Neutrophil (primary cell): ENCODE data around the gene ZNF223.

ENCODE experiments used
- H3K27ac ChIP-seq: fragments of 200-600 bp; sonication (generic); 2 replicates; pipeline ENCODE4 v1.5.1; 2016; ENCODE audit warnings: mild to moderate bottlenecking, moderate library complexity
- H3K27me3 ChIP-seq: fragments of 200-600 bp; sonication (generic); 2 replicates; pipeline ENCODE4 v1.6.0; 2016; ENCODE audit warnings: mild to moderate bottlenecking
- H3K36me3 ChIP-seq: fragments of 200-600 bp; sonication (generic); 2 replicates; pipeline ENCODE4 v1.5.1; 2017
- H3K4me1 ChIP-seq, 2 experiments: fragments of 200-600 bp in 1 of 2; sonication (generic) in 1 of 2; 1 replicate in 1 of 2; 2 replicates in 1 of 2; pipeline versions ENCODE4 v1.5.1 to v1.6.1; 2013 to 2016; ENCODE audit warnings: low read depth in 1 of 2, low read length in 1 of 2, mild to moderate bottlenecking in 1 of 2, moderate library complexity in 1 of 2; ENCODE audit not compliant: control insufficient read depth in 1 of 2, insufficient read depth in 1 of 2
- H3K4me3 ChIP-seq, 2 experiments: fragments of 200-600 bp in 1 of 2; sonication (generic) in 1 of 2; 1 replicate in 1 of 2; 2 replicates in 1 of 2; pipeline ENCODE4 v1.5.1; 2013 to 2016; ENCODE audit warnings: low read depth in 1 of 2, low read length in 1 of 2, mild to moderate bottlenecking in 1 of 2, moderate library complexity in 1 of 2
- H3K9me3 ChIP-seq: fragments of 200-600 bp; sonication (generic); 2 replicates; pipeline ENCODE4 v1.5.1; 2016
- CTCF ChIP-seq: fragments of 200-600 bp; sonication (generic); IDR thresholded peaks from 2 replicates; pipeline ENCODE4 v1.5.1; 2016; ENCODE audit warnings: antibody characterized with exemption

Gene ZNF223

GRCh38 chr19:44071824-44072542, 20.1 kb downstream of the ZNF223 start, which contains the start of gene ZNF284:
Gene ZNF284, plus strand, starts transcription at chr19:44072159. Its CDS starts 4,231 bp downstream, at chr19:44076390.
- Histone ChIP-seq H3K27ac (no peak within 1 kb of the TSS), H3K27me3 (no peaks in the 10 kb centered on the region), H3K36me3 (no peaks in the 10 kb centered on the region), H3K4me3 (peak within 1 kb of the TSS; percentile 66 to 72), H3K9me3 (peaks cover 5% of the 10 kb centered on the region), H3K4me1 (peaks cover 12 to 15% of the 10 kb centered on the region in 2 experiments)
- no peak for TF ChIP-seq CTCF

- peaks cover under 1% of the 10 kb centered on the region for H3K9me3 ChIP-seq
- peak overlapping the region; percentile 66 to 72 for H3K4me3 ChIP-seq
- H3K36me3 ChIP-seq, result no peaks in the 10 kb centered on the region
- no peak overlapping the region for H3K27ac ChIP-seq
- TF ChIP-seq CTCF, result no peak
- peaks cover 12 to 15% of the 10 kb centered on the region in 2 experiments for H3K4me1 ChIP-seq
- H3K27me3 ChIP-seq, result no peaks in the 10 kb centered on the region
These were observed 20.9 kb downstream of the ZNF223 start for GRCh38 chr19:44072543-44073401.

GRCh38 chr19:44076325-44076724, 24.5 kb downstream of the ZNF223 start:
- TF ChIP-seq CTCF, result no peak
- Histone ChIP-seq H3K36me3 (no peaks in the 10 kb centered on the region), H3K9me3 (peaks cover 5% of the 10 kb centered on the region), H3K27me3 (no peaks in the 10 kb centered on the region), H3K27ac (no peak overlapping the region), H3K4me1 (peaks cover 12 to 14% of the 10 kb centered on the region in 2 experiments), H3K4me3 (no peak overlapping the region)

GRCh38 chr19:44092108-44092507, 40.3 kb downstream of the ZNF223 start:
- no peak overlapping the region for H3K4me3 ChIP-seq
- peaks cover 9 to 14% of the 10 kb centered on the region in 2 experiments for H3K4me1 ChIP-seq
- peaks cover 7% of the 10 kb centered on the region for H3K36me3 ChIP-seq
- no peak for TF ChIP-seq CTCF
- no peak overlapping the region for H3K27ac ChIP-seq
- no peaks in the 10 kb centered on the region for H3K27me3 ChIP-seq
- H3K9me3 ChIP-seq, result no peaks in the 10 kb centered on the region

GRCh38 chr19:44093931-44094765, 42.3 kb downstream of the ZNF223 start, which contains the start of gene ZNF224:
Gene ZNF224, plus strand, starts transcription at chr19:44094361. Its CDS starts 3,513 bp downstream, at chr19:44097874.
- Histone ChIP-seq H3K4me1 (peaks cover 9 to 14% of the 10 kb centered on the region in 2 experiments), H3K27ac (peak within 1 kb of the TSS; percentile 67), H3K27me3 (no peaks in the 10 kb centered on the region), H3K36me3 (peaks cover 26% of the 10 kb centered on the region), H3K4me3 (peak within 1 kb of the TSS; percentile 74 to 85), H3K9me3 (no peaks in the 10 kb centered on the region)
- no peak for TF ChIP-seq CTCF
